GM12873 (cell line): ENCODE results near the gene DNAJC5G.

Experiments
- CTCF ChIP-seq: IDR thresholded peaks from 2 replicates; pipeline ENCODE4 v1.5.1; 2012; ENCODE audit warnings: low read depth, mild to moderate bottlenecking, moderate library complexity, low read length, control low read depth; ENCODE audit not compliant: insufficient read depth; ENCODE audit errors: missing control alignments

The DNAJC5G gene

DNA sequence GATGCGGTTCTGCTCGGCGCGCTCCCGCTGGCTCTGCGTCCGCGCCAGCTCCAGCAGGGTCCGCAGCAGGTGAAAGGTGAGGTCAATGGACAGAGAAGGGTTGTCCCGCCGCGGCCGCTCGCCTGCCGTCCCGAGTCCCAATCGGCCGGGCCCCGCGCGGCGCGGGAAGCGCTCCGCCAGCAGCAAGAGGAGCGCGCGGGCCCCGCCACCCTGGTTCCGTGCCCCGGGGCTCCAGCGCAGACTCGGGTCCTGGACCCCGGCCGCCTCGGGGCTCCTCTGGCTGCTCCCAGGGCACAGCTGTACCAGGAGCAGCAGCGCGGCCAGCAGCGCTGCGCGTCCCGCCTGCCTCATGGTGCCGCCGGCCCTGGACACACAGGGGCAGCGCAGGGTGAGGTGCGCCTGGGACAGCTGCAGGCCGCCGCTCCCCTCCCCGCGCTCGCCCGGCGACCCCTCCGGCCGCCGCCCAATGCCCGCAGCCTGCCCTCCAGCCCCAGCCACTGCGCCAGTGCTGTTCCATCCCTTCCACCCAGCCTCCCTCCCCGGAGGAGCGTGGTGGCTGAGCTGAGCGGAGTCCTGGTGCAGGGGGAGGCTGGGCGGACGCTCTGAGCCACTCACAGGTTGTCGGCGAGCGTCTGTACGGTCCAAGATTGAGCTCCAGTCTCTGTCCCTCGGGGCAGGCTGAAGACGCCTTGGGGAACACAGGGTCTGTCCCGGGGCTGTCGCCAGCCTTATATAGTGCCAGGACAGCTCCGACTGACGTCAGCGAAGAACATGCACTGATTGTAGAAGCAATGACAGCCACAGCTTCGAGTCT, 32.5 kb downstream of the DNAJC5G start:
- no peak for TF ChIP-seq CTCF

DNA sequence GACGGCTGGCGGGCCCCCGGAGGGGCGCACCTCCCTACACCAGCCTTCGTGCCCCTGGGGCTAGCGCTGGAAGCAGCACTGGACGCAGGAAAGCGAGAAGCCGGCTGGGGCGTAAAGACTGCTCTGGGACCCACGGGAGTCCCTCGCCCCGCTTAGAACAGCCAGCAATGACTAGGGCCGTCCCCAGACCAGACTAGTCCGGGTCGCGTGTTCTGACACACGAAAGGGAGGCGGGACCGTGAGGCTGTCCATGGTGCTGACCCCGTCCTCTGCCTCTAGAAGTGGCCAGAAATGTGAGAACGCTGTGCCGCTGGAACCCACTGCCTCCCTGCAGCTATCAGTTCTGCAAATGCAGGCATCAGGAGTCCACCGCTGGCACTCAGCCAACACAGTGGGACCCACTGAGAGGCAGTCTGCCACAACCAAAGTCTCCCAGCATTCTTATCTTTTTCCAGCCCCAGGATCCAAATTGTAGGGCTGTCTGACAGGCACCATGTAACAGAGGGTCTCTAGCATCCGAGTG, 33.2 kb downstream of the DNAJC5G start, which contains the start of gene UCN:
TSS of gene UCN (minus strand) at position 87 of the 523 bp plus-strand sequence. CDS start 550 bp downstream, outside the sequence.
- no peak for TF ChIP-seq CTCF

DNA sequence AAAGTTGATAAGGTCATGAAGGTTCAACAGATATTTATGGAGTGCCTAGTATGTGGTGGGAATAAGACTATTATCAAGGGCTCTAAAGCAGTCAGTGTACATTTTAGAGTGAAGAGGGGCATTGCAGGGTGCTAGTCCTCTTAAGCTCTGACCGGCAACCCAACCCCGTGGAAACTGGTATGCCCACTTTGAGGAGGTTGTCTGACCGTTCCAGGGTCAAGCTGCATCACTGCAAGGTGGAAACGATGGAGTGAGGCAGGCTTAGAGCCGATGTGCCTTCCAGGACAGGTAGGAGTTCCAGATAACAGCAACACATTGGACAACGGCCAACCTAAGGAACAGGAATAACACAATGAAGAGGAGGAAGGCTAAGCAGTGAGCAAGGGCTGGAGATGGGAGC, 34.4 kb downstream of the DNAJC5G start:
- TF ChIP-seq CTCF = no peak

DNA sequence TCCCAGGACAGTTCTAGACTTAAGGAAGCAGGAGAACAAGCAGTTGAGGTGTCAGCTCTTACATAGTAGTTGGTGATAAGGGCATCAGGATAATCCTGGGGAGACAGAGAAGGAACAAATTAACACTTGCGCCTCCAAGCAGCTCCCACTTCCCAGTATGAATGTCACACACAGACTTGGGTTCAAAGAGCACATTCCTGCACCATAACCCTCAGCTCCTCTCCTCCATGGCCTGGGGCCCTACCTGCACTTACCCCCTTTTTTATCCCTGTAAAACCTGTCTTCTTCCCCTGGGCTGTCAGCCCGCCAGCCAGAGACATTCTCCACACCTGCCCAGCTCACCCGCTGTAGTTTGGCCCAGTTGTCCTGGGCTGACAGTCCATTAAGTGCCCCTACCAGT, 36.9 kb downstream of the DNAJC5G start:
- no peak for TF ChIP-seq CTCF

GRCh38 chr2:27313882-27314645, 38.8 kb downstream of the DNAJC5G start:
- no peak for TF ChIP-seq CTCF

DNA sequence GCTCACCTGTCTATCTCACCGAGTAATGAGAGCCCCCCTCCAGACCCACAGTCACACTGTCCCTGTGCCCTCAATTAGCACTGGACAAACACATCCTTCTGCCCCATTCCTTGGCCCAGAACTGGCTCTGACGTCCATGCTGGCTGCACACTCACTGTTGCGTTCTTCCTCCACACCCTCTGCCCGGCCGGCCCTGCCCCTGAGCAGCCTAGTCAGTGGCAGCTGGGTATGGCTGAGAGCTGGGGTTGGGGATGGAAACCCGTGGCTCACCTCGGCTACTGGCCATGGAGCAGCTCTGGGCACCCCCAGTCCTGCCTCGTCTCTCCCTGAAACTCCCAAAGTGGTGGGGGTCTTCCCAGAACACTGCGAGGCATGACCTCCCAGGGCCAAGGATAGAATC, 39.5 kb downstream of the DNAJC5G start:
- no peak for TF ChIP-seq CTCF

DNA sequence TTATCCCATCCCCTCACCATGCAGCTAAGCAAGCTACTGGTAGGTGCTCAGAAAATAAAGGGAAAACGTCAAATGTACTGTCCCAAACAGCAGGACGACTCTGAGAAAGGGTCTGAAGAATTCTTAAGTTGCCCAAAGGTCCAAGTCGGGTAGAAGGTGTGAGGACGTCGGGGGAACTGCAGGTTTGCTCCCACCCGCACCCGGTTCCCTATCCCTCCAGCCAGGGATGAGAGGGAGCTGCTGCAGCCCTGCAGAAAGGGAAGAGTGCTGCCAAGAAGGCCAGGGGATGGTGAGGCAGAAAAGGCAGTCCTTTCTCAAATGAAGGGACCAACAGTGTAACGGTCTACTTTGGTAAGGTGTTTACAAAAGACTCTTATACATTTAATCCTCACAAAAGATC, 39.9 kb downstream of the DNAJC5G start:
- no peak for TF ChIP-seq CTCF
